Measurements from ENCODE around the gene MRPL54.

MRPL54 gene

GRCh38 chr19:3770136-3770999 lies 7.9 kb downstream of the MRPL54 start:
- no peak for DNase-seq

GRCh38 chr19:3771000-3771905 lies 8.8 kb downstream of the MRPL54 start:
- DNase-seq, result no peak

GRCh38 chr19:3771906-3772455 lies 9.5 kb downstream of the MRPL54 start, which contains the start of gene RAX2:
TSS of gene RAX2 (minus strand) at chr19:3772228. CDS start at chr19:3771742, 486 bp downstream.
- no peak for DNase-seq

- no peak for DNase-seq
These were observed 11.5 kb downstream of the MRPL54 start for GRCh38 chr19:3773814-3774515.

- DNase-seq, result no peak
These were observed 12.3 kb downstream of the MRPL54 start for GRCh38 chr19:3774621-3775373.

- no peak for DNase-seq
These were observed 12.9 kb downstream of the MRPL54 start for GRCh38 chr19:3775374-3775711.

GRCh38 chr19:3775831-3776230 lies 13.3 kb downstream of the MRPL54 start:
- no peak for DNase-seq

- no peak for DNase-seq
These were observed 14.1 kb downstream of the MRPL54 start for GRCh38 chr19:3776479-3777040.

- no peak for DNase-seq
These were observed 15.8 kb downstream of the MRPL54 start for GRCh38 chr19:3778104-3778867.

GRCh38 chr19:3778899-3779723 lies 16.6 kb downstream of the MRPL54 start:
- no peak for DNase-seq

GRCh38 chr19:3780786-3781304 lies 18.4 kb downstream of the MRPL54 start:
- no peak for DNase-seq

- DNase-seq, result no peak
These were observed 19.1 kb downstream of the MRPL54 start for GRCh38 chr19:3781603-3782002.

- no peak for DNase-seq
These were observed 19.8 kb downstream of the MRPL54 start for GRCh38 chr19:3782330-3782729.

- no peak for DNase-seq
These were observed 20.4 kb downstream of the MRPL54 start for GRCh38 chr19:3782903-3783302.

GRCh38 chr19:3783660-3784584 lies 21.4 kb downstream of the MRPL54 start:
- no peak for DNase-seq

- DNase-seq, result no peak
These were observed 22.3 kb downstream of the MRPL54 start for GRCh38 chr19:3784607-3785450.

- no peak for DNase-seq
These were observed 23.0 kb downstream of the MRPL54 start for GRCh38 chr19:3785451-3785937.

Data from NCI-H1436 (cell line).